CD4-positive, alpha-beta T cell treated with Interleukin-12 subunit alpha and Interleukin-12 subunit beta, for 1 hour (primary cell): ENCODE measurements around the gene CPEB3.
A peak's percentile ranks its signal among the peaks of the same experiment; 100 is the strongest.
"Not testable (repeated sequence)": the region's sequence is repeated elsewhere in the genome, so short reads cannot be mapped to it uniquely, and the experiment has no call there.

Experiments used
- DNase-seq: peaks from one replicate; pipeline ENCODE4 v3.0.0-alpha.2; 2020

Gene CPEB3

DNA sequence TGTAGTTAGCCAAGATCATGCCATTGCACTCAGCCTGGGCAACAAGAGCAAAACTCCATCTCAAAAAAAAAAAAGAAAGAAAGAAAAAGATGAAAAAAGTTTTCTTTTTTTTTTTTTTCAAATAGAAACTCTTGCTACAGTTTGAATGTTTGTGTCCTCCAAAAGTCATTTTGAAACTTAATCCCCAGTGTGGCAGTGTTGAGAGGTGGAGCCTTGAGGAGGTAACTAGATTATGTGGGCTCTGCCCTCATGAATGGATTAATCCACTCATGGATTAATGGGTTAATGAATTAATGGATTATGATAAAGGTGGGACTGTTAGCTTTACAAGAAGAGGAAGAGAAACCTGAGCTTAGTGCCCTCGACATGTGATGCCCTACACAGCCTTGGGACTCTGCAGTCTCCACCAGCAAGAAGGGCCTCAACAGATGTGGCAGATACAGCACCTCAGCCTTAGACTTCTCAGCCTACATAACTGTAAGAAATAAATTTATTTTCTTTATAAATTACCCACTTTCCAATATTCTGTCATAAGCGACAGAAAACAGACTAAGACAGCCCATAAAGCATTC is 25.1 kb downstream of the CPEB3 start:
- DNase-seq, result no peak

DNA sequence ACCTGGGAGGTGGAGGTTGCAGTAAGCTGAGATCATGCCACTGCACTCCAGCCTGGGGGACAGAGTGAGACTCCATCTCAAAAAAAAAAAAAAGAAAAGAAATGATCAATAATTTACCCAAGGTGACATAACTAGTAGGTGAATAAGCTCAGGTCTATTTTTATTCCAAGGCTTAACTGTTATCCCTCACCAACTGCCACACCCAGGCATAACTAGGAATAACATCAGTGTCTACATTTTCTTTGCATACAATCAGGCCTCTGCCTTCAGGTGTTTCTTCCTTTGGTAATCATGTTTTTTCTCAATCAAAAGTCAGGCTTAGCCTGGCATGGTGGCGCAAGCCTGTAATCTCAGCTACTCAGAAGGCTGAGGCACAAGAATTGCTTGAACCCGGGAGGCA is 26.6 kb downstream of the CPEB3 start:
- no peak for DNase-seq

DNA sequence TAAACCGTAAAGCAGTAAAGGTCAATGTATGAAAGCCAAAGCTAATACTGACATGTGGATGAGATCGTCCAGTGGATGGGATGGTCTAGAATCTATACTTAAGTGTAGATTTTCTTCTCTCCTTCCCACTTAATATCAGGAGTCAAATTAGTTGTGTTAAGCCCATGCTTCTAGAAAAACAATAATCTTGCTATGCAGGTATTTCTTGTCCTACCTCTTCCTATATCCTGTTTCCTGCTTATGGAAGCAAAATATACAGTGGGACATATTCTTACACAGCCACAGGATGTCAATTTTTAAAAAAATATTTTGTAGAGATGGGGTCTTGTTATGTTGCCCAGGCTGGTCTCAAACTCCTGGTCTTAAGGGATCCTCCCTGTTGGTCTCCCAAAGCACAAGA is 27.5 kb downstream of the CPEB3 start:
- DNase-seq, result no peak

DNA sequence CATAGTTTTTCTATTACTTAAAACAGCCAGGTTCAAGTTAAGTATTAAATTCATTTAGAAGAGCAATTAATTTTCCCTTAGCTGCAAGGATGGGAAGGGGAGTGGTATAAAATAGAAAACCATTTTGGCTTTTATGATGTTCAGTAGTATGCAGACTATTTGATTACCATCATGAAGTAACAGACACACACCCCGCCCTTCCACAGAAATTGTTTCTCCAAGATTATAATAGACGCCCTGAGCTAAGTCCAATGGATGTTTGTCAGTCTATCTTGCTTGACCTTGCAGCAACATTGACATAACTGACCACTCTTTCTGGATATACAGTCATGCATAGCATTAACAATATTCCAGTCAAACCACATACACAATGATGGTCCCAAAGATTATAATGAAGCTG is 42.3 kb downstream of the CPEB3 start:
- no peak for DNase-seq

DNA sequence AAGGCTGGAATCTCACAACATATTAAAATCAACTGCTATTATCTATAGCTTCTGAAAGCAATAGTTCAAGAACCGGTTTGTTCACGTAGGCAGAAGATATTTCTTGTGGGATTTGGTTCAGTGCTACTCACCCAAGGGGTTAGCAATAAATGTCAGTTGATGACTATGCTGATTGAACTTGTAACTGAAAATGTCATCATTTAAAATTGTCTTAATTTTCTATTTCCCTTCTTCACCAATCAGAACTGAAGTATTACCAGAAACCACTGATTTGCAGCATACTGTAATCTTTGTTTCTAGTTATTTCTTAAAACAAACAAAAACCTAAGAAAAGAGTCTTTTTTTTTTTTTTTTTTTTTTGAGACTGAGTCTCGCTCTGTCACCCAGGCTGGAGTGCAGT is 46.1 kb downstream of the CPEB3 start:
- no peak for DNase-seq

DNA sequence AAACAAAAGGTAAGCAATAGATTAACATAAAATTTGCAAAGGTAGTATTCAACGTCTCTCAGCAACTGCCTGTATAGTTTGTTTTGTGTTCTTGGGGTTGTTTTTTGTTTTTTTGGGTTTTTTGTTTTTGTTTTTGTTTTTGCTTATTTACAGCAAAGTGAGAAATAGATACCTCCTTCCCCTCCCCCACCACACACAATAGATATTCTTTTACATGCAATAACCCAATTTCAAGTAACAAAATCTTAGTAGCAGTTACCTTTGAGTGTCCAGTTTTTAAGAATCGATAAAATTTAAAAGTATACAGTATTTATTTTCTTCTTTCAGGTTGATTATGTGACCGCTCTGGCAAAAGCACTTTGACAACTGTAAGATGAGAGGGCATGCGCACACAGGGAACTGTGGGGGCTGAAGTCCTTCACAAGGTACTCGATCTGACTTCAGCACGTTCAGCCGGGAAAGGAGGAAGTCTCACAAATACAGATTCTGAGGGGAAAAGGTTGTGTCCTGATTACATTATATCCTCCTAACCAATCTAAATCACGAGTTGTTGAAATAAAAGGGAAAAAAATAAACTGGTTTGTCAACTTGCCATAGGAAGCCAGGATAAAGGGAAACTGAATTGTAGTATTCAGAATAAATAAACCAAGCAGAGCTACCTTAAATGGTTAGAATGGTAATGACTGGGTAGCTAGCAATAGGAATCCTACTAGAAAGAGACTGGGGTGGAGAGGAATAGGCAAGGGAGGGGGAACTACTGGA is 47.8 kb downstream of the CPEB3 start:
- peak; percentile 44 for DNase-seq

DNA sequence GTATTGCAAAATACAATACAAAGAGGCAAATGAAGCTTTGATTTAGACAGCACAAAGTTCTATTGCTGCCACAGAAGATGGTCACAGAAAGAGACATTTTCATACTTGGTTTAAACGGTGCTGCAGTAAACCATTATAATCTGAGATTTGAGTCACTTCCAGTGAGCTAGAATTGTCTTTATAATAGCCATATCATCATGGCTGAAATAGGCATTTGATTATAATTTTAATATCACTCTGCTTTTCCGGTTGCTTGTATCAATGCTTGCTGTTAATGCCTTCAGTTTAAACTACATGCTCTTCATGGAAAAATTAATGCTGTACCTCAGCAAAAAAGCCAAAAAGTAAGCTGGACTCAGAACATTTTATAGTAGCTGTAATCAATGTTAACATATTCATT is 48.5 kb downstream of the CPEB3 start:
- DNase-seq, result no peak

DNA sequence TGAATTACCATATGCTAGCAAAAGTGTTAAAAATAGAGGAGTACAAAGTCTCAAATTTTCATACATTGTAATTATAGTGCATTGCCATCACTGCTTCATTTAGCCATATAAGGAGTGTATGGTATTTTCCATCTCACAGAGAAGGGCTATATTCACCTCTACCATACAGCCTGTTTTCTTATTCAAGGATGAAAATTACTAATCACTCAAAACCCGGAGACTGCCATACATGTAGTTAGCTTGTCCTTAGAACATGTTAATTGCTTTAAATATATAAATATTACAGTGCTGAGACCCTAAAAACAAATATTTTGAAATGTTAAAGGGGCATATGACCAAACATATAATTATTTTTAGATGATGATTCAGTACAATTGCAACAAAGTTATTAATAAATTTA is 49.4 kb downstream of the CPEB3 start:
- DNase-seq, result no peak

DNA sequence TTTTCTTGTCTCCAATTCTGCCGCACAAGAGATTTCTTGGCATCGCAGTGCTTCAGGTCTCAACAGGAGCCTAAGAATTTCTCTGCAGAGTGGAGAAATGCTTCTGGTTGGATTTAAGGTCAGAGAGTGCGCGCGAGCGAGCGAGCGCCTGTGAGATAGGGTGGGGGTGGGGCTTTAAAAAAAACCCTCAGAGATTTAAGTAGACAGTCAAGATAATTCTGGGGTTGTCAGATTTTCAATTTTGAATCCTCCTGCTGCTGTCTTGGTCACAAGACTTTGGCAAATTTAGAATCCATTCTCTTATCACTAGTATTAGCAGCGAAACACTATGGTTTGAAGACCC is 49.7 kb downstream of the CPEB3 start:
- no peak for DNase-seq

DNA sequence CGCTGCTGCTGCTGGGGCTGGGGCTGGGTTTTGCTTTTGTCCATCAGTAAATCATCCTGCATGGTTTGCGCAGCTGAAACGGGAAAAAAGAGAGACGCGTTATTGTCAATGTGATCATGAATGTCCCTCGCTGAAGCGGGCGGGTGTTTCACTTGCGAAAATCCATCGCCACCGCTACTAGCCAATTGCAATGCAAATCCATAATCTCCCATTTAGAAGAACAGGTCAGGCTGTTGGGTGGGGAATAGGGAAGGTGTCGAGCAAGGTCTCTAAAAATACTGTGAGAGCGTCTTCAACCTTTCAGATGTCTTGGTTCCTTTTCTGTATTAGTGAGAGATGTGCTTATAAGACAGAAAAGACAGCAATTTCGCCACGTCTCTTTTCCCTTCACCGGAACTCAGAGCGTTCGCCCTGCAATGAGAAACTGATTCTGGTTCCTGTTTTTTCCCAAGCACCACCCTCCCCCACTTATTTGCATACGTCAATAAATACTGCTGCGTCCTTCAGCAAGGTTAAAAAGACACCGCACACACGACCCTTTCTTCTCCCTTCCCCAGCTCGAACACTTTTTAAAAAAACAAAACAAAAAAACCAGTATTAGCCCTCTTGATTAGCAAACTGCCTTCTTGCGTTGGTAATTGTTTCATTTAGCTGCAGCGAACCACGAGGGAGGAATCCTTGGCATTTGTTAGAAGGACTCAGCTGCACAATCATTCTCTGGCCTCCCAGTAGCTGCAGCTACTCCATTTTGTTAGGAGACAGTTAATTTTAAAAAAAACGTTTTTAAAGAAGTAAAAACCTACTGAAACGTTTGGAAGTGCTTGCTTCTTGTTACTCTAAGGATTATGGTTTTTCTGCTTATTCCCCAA is 50.4 kb downstream of the CPEB3 start:
- peak; percentile 53 for DNase-seq

DNA sequence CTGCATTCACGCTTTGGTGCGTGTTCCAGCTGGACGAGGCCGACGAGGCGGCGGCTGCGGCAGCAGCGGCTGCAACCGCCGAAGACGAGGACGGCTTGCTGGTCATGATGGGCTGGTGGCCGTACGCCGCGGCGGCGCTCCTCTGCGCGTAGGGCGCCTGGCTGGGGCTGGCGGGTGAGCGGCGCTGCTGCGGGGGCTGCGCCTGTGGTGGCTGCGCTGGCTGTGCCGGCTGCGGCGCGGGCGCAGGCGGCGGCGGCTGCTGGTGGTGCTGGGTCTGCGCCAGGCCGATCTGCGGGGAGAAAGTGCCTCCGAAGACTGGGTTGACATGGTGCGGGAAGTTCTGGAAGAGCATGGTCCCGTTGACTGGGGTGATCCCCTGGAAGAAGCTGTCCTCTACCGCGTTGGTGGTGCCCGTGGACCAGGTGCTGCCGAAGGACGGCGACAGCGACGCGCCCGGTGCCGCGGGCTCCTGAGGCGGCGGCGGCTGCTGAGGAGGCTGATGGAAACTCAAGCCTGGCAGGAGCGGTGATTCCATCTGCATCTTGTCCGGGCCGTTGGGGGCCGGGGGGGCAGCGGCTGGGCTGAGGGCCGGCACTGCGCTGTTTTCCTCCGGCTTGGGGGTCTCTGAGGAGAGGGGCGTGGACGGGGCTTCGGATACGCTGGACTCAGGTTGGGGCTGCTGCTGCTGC is 51.1 kb downstream of the CPEB3 start:
- peak; percentile 33 for DNase-seq

DNA sequence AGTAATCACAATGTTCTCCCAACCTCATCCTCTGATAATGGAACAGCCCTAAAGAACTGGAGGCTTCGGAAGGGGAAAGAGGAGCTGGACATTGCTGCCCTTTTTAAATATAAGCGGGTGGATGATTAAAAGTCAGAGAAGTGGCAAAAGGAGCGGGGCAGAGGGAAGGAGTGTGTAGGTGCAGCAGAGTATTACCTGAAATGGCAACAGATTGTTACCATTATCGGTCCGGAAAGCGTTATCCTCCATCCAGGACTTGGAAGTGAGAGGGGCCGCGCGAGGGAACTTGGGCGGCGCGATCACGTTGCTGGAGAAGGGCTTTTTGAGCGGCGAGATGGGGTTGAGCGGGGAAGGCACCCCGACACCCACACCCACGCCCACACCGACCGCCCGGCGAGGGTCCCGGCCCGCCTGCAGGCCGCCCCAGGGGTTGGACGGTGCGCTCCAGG is 51.7 kb downstream of the CPEB3 start:
- no peak for DNase-seq

DNA sequence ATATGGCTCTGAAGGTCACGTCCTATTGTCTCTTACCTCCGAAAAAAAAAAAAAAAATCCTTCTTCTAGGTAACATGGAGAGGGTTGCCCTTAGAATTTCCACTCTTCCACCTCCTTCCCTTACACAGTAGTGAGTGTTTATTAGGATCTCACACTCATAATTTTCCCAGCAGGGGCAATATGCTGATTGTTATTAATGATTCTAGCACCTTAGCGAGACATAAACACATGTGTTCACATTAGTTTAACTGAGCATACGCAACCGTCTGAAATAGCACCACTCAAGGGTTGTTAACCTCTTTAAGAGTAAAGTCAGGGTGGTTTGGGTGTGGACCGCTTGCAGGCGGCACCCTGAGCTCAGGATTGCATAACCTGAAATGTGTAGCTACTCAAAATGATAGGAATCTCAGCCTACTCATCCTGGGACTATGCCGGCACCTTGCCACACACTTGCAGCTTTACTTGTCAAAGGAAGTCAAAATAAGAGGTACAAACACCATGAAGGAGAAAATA is 52.2 kb downstream of the CPEB3 start:
- no peak for DNase-seq

DNA sequence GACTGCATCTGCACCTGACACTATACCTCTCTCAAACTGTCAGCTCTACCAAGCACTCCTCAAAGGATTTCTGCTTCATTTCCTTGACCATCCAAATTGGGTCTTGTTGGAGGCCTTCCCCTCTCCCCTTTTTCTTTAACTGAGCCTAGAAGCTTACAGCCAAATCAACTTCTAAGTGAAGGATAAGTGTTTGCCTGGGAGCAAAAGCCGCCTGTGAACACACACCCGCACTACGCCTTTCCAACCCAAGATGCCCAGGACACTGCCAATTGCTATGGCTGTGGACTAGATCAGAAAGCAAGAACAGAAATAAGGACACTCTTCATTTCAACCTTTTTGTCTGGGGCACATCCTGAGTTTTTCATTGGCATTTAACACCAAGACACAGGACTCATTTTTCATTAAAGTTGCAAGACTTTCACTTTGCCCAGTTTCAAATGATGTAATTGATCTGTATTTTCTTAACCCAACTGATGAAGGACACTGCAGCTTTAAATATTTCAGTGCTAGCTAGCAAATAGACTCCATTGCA is 52.8 kb downstream of the CPEB3 start:
- no peak for DNase-seq

DNA sequence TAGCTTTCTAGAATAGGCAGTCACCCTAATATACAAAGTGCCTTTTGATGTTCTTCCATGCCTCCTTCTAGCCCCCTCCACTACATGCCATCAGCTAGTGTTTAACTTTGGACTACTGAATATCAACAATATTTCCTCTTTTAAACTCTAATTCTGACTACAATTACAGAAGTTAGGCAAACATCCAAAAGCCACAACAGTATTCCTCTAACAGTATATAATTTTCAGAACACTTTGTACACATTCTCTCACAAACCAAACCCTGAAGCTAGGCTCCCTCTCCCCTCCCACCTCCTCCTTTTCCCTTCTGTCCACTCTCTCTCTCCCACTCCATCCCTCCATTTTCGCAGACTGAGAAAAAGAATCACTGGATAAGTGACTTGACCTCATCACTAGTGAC is 59.7 kb downstream of the CPEB3 start:
- no peak for DNase-seq

DNA sequence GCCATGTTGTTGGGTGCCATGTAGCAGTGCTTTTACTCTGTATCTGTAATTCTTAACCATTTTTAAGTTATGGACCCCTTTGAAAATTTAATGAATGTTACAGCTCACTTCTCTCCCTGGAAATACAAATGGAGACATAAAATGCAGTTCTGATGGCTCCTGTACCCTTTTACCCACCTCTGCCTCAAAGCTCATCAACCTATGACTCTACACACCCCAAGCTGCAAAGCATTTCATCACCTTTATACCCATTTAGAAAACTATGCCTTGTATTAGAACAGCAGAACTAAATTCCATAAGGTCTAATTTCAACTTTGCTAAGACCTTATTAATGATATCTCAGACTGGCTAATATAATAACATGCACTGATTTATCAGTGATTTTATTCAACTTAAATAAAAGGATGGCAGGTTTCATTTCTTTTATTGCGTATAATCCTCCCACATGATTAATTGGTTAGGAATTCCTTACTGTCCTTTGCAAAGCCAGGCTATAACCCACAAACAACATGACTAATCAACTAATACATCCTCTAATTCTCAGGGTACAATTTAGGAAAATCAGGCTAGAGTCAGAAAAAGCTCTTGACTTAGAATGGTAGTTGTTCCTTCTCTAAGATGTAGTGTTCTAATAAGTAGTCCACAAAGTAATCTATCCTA is 68.1 kb downstream of the CPEB3 start:
- DNase-seq, result no peak

DNA sequence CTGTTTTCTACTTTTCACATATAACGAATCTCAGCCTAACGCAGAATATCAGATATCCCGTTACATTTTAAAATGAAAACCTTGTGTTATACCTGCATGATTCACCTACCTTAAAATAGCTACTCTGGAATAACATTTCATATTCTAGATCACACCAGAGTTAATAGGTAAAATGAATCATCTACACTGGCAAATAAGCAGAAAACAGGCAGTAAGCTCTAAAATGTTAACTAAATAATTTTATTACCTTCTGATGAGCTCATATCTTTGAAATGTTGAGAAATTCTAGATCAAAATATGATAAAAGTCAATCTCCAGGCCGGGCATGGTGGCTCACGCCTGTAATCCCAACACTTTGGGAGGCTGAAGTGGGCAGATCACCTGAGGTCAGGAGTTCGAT is 71.3 kb downstream of the CPEB3 start:
- no peak for DNase-seq

DNA sequence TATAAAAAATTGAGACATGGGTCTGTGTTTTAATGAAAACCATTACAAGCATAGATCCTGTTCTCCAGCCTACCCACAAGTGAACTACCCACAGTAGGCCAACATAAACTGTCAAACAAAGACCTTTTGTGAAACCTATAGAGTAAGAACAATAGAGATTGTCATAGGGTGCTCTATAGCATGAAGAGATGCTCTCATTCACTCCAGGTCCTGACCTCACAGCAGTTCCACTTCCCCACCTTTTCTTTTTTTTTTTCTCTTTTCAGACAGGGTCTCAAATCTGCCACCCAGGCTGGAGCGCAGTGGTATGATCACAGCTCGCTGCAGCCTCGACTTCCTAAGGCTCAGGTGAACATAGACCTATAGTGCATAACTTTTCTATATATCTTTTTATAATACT is 72.3 kb downstream of the CPEB3 start:
- no peak for DNase-seq

DNA sequence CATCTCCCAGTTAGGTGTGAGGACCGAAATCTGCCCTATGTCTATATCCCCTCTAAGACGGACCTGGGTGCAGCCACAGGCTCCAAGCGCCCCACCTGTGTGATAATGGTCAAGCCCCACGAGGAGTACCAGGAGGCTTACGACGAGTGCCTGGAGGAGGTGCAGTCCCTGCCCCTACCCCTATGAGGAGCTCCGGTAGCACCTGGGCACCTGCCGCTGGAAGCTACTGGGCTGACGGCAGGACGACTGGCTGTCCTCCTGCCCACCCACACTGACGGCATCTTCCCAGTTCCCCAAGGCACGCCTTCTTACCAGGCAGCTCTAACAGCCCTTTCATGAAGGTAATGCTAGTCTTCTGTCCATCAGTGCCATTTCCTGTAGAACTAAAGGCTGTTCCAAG is 74.3 kb downstream of the CPEB3 start:
- not testable (repeated sequence) for DNase-seq

DNA sequence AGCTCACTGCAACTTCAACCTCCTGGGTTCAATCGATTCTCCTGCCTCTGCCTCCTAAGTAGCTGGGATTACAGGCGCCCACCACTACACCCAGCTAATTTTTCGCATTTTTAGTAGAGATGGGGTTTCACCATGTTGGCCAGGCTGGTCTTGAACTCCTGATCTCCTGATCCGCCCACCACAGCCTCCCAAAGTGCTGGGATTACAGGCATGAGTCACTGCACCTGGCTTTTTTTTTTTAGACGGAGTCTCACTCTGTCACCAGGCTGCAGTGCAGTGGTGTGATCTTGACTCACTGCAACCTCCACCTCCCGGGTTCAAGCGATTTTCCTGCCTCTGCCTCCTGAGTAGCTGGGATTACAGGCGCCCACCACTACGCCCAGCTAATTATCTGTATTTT is 75.7 kb downstream of the CPEB3 start:
- DNase-seq, result not testable (repeated sequence)

DNA sequence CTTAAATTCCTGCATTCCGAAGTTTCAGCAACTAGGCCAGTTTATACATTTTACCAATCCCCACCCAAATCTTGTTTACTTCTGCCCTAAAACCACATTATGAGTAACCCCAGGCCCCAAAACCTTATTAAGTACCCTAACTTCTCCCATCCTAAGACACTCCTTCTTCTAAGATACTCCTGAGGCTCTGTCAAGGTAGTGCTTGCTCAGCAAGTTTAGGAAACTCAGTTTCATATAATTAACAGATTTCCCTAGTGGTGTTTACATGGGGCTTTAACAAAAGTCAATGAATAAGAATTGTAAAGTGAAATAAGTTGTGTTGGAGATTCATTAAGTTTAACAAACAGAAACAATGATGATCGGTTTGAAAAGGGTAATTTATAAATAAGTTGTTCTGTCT is 77.8 kb downstream of the CPEB3 start:
- DNase-seq, result no peak

DNA sequence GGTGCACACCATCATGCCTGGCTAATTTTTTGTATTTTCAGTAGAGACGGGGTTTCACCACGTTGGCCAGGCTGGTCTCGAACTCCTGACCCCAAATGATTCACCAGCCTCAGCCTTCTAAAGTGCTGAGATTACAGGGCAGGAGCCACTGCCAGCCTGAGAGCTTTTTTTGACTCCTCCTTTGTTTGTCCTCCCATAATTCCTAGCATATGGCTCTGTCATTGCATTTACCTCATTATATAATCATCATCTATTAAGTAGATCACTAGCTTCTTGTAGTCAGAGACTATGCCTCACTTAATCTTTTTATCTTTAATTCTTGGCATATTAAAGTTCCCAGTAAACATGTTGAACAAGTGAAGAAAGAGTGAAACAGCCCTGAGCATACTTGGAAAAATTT is 82.1 kb downstream of the CPEB3 start:
- DNase-seq, result no peak
